GM23248 (cell line): ENCODE measurements around the gene SRSF8.

Experiments used
- EZH2 ChIP-seq: fragments of 200-600 bp; sonication (generic); IDR thresholded peaks from 2 replicates; pipeline ENCODE4 v1.6.1; 2018; ENCODE audit warnings: antibody characterized with exemption, mild to moderate bottlenecking; ENCODE audit not compliant: insufficient read depth, poor library complexity, severe bottlenecking
- EZH2phosphoT487 ChIP-seq: fragments of 200-600 bp; sonication (generic); IDR thresholded peaks from 2 replicates; pipeline ENCODE4 v1.6.1; 2018; ENCODE audit warnings: antibody characterized with exemption, moderate library complexity, mild to moderate bottlenecking, low read depth; ENCODE audit not compliant: insufficient read depth

- TF ChIP-seq EZH2phosphoT487: no peak
- no peak for TF ChIP-seq EZH2
Measured at GRCh38 chr11:95119361-95120060, 52.8 kb downstream of the SRSF8 start.
